GM12865 (cell line): ENCODE measurements around the gene EMID1.

ENCODE experiments used
- DNase-seq: peaks from one replicate; pipeline ENCODE4 v3.0.0; 2010; ENCODE audit warnings: low read depth
- H3K4me3 ChIP-seq: 2 replicates; pipeline ENCODE4 v1.5.1; 2011; ENCODE audit warnings: mild to moderate bottlenecking, low read depth, low read length, control low read depth
- CTCF ChIP-seq: IDR thresholded peaks from 2 replicates; pipeline ENCODE4 v1.5.1; 2011; ENCODE audit warnings: low read length, control low read depth, low read depth, inconsistent platforms; ENCODE audit not compliant: insufficient read depth; ENCODE audit errors: missing control alignments

Gene EMID1

GRCh38 chr22:29300467-29300806 lies 94.7 kb downstream of the EMID1 start:
- no peak overlapping the region for H3K4me3 ChIP-seq
- TF ChIP-seq CTCF = no peak
- no peak for DNase-seq

GRCh38 chr22:29300807-29301601 lies 95.3 kb downstream of the EMID1 start:
- H3K4me3 ChIP-seq = no peak overlapping the region
- no peak for TF ChIP-seq CTCF
- no peak for DNase-seq

GRCh38 chr22:29301716-29302401 lies 96.2 kb downstream of the EMID1 start:
- no peak for DNase-seq
- TF ChIP-seq CTCF = no peak
- no peak overlapping the region for H3K4me3 ChIP-seq

- TF ChIP-seq CTCF = no peak
- no peak for DNase-seq
These were observed 96.6 kb downstream of the EMID1 start for GRCh38 chr22:29302402-29302680.

GRCh38 chr22:29302681-29303465 lies 97.2 kb downstream of the EMID1 start:
- H3K4me3 ChIP-seq = no peak overlapping the region
- TF ChIP-seq CTCF = no peak
- DNase-seq = no peak

More at GRCh38 chr22:29302402-29302680, 96.6 kb downstream of the EMID1 start:
- no peak overlapping the region for H3K4me3 ChIP-seq

GRCh38 chr22:29305836-29306174 lies 100.1 kb downstream of the EMID1 start:
- no peak overlapping the region for H3K4me3 ChIP-seq
- no peak for DNase-seq
- TF ChIP-seq CTCF = no peak
